AG10803 (cell line): ENCODE data around the gene KLHL21.
"Not testable (repeated sequence)": the region's sequence is repeated elsewhere in the genome, so short reads cannot be mapped to it uniquely, and the experiment has no call there.

Source experiments
- DNase-seq: peaks from one replicate; pipeline ENCODE4 v3.0.0; 2010; ENCODE audit warnings: low read depth
- H3K4me3 ChIP-seq: 2 replicates; pipeline ENCODE4 v1.5.1; 2011; ENCODE audit warnings: mild to moderate bottlenecking, low read length, control low read depth
- CTCF ChIP-seq: conservative IDR thresholded peaks from 2 replicates; pipeline ENCODE4 v1.5.1; 2011; ENCODE audit warnings: mild to moderate bottlenecking, low read length, control low read depth, inconsistent platforms

The KLHL21 gene, protein sequence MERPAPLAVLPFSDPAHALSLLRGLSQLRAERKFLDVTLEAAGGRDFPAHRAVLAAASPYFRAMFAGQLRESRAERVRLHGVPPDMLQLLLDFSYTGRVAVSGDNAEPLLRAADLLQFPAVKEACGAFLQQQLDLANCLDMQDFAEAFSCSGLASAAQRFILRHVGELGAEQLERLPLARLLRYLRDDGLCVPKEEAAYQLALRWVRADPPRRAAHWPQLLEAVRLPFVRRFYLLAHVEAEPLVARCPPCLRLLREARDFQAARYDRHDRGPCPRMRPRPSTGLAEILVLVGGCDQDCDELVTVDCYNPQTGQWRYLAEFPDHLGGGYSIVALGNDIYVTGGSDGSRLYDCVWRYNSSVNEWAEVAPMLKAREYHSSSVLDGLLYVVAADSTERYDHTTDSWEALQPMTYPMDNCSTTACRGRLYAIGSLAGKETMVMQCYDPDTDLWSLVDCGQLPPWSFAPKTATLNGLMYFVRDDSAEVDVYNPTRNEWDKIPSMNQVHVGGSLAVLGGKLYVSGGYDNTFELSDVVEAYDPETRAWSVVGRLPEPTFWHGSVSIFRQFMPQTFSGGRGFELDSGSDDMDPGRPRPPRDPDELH

GRCh38 chr1:6602669-6603237 is at the start of gene KLHL21:
KLHL21 (minus strand) TSS chr1:6602869; CDS start chr1:6602817, 52 bp downstream.
- peak; percentile 88 for DNase-seq
- H3K4me3 ChIP-seq, result peak within 1 kb of the TSS; percentile 95
- no peak for TF ChIP-seq CTCF

- no peak for TF ChIP-seq CTCF
- DNase-seq, result no peak
- no peak overlapping the region for H3K4me3 ChIP-seq
These were observed 49.2 kb upstream of the KLHL21 start for GRCh38 chr1:6651909-6652308.

GRCh38 chr1:6648556-6648955 is 45.9 kb upstream of the KLHL21 start:
- DNase-seq, result no peak
- no peak for TF ChIP-seq CTCF
- H3K4me3 ChIP-seq, result no peak overlapping the region

- DNase-seq, result peak; percentile 68
- peak; percentile 76 for TF ChIP-seq CTCF
- H3K4me3 ChIP-seq, result no peak overlapping the region
These were observed 44.0 kb upstream of the KLHL21 start for GRCh38 chr1:6646499-6647148.

DNA sequence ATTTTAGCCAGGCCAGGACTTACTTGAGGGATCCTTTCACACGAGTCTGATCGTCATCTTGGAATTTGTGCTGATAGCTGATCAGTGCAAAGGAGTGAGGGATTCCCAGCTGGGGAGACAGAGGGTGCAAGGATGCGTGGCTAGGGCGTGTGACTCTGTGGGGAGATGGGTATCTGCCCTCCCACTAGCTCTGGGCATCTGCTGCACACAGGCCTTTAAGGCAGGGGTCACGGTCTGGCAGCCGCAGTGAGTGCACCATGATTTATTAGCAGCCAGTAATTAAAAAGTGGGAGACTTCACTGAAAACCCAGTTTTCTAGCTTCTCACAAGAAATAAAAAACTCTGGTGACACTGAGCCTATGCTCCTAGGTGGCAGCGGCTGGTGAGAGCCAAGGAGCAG is 42.3 kb upstream of the KLHL21 start:
- H3K4me3 ChIP-seq, result no peak overlapping the region
- no peak for DNase-seq
- TF ChIP-seq CTCF, result no peak

- not testable (repeated sequence) for DNase-seq, H3K4me3 ChIP-seq
These were observed 38.2 kb upstream of the KLHL21 start for GRCh38 chr1:6640867-6641266.

DNA sequence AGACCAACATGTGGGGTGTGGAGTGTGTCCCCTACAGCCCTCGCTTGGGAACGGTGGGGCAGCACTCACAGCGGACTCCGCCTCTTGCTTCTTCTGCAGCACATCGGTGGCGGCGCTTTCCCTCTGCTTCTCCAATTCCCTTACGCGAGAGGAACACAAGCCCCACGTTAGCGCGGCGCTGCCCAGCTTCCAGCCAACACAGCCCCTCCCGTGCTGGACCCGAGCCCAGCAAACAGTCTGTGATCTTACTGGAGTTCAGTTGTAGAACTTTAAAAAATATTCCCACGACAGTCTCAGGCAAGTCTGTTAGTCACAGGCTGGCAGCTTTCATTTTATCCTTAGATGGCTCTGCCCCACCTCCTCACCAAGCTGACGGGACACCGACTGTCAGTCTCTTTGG is 35.6 kb upstream of the KLHL21 start:
- DNase-seq, result peak; percentile 70
- no peak overlapping the region for H3K4me3 ChIP-seq
- TF ChIP-seq CTCF, result no peak
